ENCODE measurements around the gene PRG3.

The PRG3 gene, protein sequence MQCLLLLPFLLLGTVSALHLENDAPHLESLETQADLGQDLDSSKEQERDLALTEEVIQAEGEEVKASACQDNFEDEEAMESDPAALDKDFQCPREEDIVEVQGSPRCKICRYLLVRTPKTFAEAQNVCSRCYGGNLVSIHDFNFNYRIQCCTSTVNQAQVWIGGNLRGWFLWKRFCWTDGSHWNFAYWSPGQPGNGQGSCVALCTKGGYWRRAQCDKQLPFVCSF

DNA sequence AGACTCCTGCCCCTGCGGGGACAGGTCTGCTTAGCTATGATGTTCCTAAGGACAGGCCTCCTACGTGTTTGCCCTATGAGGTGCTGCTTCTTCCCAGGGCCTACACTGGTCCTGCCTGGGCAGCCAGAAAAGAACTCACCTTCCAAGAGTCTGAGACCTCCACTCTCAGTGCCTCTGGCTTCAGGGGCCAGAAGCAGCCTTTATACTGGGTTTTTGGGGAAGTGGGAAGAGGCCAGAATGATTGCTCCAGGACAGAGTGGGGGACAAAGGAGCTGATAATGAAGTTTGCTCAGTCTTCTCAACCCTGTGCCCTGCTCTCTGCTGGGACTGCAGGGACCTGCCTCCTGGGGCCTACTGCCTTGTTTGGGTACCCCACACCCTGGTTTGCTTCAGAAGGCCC is at the start of gene PRG3:
Gene PRG3 (minus strand): TSS at position 176 of the 400 bp plus-strand sequence. CDS start 442 bp downstream, outside the sequence.
- no peak for DNase-seq

DNA sequence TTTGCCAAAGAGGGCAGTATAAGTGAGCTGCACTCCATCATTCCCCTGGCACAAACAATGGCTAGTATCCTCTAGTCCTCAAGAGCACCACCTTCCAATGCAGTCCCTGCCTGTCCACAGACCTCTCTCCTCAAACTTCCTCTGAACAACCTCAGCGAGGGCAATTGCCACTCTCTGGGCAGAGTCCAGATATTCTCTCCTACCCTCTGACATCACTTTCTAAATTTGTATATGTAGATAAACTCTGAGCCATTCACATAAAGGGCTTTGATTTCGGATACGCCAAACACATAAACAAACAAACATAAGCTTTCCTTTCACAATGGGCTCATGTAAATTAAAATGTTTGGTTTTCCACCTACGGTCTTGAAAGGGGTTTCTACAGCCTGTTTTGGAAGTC is 49.0 kb upstream of the PRG3 start:
- DNase-seq = no peak

DNA sequence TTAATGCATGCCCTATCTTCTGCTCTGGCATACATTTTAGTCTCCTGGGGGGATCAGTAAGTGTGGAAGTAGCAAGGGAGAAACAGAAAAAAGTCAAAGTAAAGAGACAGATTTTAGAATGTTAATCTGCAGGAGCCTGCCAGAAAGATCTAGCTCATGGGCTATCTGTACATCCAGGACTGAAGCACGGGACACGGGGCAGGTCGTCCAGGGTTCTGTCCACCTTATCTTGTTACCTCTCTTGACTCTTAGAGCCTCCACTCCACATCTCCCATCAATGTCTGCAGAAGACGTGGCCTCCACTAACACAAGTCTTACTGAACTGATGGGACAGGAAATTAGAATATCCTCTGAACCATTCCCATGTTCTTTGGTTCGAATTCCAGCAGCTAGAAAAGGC is 47.7 kb upstream of the PRG3 start:
- DNase-seq = no peak

DNA sequence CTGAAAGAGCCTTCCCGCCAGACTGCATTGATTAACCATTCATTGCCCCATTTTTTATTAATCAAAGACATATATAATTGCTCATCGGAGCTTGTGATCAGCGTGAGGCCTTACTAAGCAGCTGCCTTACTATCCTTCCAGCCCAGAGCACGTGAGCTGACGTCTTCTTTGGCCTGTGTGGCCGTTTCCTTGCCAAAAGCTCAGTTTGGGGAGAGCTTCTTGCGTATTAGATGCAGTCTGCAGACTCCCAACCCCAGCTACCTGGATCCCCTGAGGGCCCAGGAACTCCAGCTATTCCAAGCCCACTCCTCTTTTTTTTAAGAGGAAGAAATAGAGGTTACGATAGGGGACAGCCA is 46.8 kb upstream of the PRG3 start:
- no peak for DNase-seq

DNA sequence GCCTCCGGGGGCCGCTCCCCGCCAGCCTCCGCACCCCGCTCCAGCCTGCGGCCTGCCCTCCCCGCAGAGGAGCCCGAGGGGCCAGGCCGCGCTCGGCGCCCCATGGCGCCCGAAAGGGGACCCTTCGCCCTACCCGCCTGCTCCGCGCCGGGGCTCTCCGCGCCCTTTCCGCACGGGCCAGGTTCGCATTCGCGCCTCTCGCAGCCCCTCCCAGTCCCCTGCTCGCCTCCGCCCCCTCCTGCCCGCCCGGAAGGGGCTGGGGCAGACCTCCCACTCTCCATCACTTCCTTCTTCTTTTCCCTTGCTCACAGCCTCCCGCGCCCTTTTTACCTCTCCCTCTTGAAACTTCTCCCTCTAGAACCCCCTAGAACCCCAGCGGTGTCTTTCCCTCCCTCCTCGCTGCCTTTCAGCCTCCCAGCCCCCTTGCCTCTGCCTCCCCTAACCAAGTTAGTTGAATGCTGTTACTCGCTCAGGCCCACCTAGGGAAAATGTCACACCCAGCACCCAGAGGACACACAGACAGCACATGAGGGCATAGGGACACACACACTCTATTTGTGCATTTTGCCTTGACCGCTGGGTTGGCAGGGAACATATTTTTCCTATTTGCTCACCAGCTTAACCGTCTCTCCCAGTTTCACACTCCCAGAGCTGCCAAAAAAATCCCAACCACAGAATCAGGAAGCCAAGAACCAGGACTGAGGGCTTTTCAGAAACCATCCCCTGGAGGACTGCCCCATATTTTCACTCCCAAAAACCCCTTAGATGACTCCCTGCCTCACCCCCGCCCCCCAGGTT is 46.2 kb upstream of the PRG3 start, which contains the start of gene SLC43A3:
Gene SLC43A3 (minus strand): TSS at position 193 of the 798 bp plus-strand sequence. CDS start 949 bp downstream, outside the sequence.
- no peak for DNase-seq

DNA sequence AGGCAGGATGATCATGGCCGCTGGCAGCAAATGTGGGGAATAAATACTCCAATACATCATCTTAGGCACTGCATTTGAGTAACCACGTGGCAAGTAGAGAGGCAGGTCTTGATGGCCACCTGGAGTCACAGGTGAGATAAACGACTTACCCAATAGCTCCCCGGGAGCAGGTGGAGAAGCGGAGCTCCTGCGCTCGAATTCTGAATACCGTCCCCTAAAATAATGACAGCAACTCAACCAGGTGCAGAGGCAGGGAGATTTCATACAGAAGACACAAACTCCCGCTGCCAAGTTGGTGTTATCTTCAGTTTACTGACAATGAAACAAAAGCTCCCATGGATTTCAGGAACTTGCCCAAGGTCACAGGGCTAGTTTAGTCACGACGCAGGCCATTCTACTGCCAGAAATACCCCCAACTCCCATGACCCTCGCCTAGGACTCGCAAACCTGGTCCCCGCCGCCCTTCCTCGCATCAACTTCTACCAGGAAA is 45.5 kb upstream of the PRG3 start:
- DNase-seq = no peak

DNA sequence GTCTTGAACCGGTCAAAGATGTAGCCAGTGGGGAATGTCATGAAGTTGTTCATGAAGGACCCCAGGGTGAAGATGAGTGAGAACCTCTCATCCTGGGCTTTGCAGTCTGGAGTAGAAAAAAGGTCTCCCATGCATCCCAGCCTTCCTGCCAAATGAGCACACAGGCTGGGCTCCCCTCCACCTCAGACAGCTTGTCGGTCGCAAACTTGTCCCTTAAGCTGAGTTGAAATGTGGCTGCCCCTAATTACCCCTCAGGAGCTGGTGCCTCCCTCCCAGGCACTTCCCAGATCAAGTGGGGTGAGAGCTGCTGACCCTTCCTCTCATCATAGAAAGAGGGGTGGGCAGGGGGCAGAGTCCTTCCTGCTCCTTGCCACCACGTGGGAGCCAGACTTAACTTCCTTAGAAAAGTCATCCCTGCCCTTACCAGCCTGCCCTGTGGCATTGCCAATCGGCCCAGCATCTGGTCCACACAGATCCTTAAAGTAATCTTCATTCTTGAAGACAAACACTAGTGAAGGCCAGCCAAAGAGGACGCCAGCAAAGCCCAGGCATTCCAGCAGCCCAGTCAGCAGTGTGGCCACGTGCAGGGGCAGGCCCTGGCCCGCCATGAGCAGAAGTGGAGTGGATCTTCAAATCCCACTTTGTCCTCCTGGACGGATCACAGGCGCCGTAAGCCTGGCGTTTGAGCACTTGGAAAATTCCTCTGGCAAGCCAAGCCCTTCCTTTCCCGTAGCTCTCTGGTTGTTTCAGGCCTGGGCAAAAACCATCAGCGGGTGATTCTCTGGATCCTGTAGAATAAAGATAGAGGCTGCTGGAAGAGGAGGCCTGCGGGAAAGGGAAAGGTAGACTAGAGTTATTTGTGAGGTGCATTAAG is 44.9 kb upstream of the PRG3 start:
- DNase-seq = no peak

DNA sequence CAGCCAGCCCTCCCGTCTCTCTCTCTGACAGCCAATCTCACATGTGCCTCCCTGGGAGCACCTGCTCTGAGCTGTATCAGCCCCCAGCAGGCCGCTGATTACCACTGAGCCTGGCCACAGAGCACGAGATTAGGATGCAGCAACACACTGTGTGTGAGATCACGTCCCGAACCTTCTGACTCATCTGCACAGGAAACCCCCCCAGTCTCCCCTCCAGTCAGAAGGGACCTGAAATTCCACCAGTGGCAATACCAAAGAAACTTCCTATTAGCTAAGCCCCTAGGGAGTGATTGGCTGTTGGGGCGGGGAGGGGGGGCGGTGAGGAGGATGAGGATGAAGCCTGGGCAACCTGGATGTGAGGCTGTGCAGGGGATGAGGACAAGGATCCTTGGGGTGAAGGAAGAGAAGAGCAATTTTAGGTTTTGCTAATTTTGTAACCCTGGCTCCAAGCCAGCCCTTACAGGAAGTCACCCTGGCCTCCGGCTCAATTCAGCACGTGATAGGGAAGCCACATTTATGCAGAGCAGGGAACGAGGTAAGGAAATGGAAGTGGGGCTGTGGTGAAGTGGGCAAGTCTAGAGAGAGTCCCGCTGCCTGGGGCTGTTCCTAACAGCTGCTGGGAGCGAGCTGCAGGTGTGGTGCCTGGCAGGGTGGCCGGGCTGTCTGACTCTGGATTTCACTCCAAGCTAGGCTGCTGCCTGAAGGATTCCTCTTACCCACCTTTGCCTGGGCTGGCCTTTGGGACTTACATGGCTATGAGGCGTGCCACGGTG is 44.0 kb upstream of the PRG3 start:
- no peak for DNase-seq

DNA sequence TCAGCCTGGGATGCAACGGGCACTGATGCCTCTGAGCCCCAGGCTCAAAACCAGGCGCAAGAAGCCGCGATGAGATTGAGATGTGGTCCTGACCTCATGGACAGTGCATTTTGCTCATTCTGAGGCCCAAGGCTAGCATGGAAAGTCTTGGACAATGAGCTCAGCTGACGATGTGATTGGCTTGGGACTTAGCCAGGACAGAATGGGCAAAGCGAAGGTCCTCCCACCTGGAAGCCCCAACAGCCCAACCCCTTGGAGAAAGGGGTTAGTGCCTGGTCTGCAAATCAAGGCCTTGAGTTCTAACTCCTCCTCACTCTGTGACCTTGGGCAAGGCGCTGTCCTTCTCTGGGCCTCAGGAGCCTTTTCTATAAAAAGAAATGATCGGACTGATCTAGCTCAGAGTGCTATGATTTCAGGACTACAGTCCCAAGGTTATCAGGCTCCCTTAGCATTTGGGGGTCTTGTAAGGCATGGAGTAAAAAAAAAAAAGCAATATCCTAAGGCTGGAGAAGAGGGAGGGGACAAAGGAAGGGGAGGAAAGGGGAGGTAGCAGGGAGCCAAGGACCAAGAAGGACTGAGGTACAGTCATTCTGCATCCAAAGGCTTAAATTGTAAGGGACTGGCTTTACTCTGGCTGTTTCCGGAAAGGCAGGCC is 43.3 kb upstream of the PRG3 start:
- no peak for DNase-seq

DNA sequence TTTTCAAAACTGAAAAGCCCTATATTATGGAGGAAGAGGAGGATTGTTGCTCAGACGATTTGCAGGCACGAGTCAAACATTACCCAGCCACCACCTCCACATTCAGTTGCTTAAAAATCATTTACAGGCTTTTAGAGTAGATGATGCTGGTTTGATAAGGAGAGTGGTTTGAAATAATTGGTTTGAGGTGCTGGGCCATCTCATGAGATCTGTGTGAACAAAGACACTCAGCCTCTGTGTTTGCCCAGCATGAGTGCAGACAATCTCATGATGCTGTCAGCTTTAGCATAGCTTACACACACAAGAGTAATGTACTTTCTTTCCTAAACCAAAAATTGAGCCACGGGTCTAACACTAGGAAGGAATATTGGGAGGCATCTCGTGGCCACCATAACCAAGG is 41.7 kb upstream of the PRG3 start:
- no peak for DNase-seq

DNA sequence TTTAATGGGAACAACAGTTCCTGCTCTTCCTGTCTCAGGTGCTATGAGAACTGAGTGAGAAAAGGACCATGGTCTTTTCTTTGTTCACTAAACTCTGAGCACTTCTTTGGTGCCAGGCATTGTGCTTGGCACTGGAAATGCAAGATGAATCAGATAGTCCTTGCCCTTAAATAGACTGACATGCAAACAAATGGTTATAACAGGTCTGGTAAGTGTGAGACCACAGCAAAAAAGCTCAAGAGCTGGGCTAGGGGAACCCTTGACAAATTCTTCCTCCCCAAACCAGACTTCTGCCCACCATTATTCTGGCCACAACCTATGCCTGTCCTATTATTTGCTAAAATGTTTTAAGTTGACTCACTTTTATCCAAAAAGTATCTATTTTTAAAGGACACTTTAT is 40.9 kb upstream of the PRG3 start:
- no peak for DNase-seq

DNA sequence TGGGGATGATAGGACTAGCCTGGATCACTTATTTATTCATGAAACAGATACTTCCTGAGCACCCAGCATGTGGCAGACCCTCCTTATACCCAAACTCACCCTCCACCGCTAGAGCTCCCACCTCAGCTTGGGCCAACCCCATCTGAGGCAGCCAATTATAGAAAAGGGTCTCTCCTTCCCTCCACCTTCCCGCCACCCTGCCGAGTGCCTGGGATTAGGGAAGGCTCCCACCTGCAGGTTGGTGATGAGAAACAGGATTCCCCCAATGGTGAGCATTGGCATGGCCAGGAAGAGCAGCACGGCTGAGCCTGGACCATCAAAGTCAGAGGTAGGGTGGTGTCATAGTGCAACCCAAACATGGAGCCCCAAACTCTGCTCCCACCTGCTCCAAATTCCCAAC is 40.1 kb upstream of the PRG3 start:
- no peak for DNase-seq

DNA sequence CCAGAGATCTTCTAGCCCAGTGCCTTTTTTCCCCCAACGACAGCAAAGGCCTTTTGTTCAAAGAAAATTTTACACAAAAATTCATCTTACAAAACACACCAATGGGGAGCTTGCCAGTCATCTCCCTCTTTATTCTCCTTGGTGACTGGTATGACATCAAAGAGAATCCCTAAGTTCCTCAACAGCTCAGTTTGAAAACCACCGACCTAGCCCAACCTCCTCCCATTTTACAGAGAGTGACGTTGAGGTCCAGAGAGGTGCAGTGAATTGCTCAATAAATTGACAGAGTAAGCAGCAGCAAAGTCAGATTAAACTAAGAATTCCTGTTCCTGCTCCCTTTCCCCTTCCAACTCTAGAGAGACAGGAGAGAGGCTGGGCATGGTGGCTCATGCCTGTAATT is 38.2 kb upstream of the PRG3 start:
- no peak for DNase-seq

DNA sequence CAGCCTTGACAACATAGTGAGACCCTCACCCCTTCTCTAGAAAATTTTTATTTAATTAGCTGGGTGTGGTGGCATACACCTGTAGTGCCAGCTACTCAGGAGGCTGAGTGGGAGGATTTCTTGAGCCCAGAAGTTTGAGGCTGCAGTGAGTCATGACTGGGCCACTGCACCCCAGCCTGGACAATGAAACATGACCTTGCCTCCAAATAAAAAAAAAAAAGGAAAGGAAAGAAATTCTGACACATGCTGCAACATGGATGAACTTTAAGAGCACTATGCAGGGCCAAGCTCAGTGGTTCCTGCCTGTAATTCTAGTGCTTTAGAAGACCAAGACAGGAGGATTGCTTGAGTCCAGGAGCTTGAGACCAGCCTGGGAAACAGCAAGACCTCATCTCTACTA is 37.2 kb upstream of the PRG3 start:
- DNase-seq = no peak

DNA sequence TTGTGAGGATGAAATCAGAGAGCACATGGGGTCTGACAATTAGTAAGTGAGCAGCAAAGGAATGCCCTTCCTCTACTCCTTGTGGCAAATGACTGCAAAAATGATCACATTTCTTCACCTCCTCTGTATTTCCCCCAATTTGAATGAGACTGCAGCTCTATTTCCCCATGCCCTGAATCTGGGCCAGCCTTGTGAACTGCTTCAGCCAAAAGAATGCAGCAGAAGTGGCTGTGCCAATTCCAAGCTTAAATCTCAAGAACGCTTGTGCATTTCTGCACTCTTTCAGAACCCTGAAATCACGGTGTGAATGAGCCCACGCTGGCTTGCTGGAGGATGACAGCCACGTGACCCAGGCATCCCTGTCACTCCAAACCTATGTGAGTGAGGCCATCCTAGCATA is 36.1 kb upstream of the PRG3 start:
- DNase-seq = no peak

DNA sequence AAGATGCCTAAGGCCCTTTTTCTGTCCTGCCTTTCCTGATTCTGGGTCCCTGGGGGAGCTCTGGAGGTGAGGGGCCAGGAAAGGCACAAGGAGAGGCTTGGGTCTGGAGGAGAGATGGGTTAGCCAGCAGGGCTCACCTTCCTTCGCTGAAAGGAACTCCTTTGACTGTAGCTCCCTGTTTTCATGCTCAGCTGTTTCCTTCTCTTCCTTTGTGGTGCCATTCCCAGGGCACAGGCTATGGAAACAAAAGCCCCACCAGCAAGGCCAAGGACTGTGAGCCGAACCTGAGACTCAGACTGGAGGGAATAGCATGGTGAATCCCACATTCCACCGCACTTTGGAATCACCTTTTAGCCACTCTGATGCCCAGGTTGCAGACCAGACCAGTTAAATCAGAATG is 35.5 kb upstream of the PRG3 start:
- no peak for DNase-seq

DNA sequence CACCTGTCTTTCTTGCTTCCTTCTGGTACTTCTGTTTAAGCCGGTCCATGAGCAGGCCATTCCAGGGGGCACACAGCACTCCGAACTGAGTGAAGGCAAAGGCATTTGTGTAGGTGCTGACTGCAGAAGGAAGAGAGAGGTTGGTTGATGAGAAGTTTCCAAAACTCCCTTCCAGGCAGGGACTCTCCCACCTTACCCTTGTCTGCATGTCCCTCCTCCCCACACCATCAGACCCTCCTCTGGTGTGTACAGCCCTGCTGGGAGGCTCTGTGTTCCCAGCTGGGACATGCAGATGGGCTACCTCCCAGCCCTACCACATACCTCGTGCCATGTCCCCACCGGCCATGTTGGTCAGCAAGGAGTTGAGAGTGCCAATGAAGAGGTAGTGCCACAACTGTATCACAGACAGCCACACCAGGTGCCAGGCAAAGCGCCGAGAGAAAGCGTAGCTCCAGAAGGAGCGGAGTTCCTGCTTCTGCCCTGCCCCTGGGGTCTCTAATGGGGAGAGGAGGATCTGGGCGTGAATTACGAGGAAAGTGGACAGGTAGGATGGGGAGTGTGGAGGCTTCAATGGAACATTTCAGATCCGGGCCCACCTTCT is 33.8 kb upstream of the PRG3 start:
- no peak for DNase-seq

DNA sequence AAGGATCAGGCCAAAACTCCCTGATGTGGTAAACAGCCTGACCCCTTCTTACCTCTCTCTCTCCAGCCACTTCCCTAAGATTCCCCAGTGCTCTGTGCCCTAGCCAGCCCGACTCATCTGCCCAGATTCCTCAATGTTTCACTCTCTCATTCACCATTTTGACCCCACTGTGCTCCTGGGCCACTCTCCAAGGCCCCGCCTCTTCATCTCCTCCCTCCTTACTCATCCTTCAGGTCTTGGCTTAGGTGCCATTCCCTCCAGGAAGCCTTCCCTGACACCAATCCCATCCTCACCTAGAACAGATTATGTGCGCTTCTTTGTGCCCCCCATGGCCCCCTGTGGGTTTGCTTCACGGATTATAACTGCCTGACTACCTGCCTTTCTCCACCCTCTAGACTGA is 32.7 kb upstream of the PRG3 start:
- DNase-seq = no peak

DNA sequence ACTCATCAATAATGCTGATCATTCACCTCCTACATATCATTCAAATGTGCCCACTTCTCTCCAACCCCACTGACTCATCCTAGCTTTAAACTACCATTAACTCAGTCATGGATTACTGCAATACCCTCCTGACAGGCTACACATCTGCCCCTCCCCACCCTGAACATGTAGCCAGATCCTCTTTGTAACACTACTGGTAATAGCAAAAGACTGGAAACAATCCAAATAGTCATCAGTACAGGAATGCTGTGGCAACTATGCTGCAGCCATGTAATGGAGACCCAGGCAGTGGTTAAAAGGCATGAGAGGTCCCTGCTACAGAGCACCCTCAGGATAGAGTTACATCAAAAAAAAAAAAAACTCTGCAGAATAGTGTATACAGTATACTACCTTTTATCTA is 29.3 kb upstream of the PRG3 start:
- no peak for DNase-seq

DNA sequence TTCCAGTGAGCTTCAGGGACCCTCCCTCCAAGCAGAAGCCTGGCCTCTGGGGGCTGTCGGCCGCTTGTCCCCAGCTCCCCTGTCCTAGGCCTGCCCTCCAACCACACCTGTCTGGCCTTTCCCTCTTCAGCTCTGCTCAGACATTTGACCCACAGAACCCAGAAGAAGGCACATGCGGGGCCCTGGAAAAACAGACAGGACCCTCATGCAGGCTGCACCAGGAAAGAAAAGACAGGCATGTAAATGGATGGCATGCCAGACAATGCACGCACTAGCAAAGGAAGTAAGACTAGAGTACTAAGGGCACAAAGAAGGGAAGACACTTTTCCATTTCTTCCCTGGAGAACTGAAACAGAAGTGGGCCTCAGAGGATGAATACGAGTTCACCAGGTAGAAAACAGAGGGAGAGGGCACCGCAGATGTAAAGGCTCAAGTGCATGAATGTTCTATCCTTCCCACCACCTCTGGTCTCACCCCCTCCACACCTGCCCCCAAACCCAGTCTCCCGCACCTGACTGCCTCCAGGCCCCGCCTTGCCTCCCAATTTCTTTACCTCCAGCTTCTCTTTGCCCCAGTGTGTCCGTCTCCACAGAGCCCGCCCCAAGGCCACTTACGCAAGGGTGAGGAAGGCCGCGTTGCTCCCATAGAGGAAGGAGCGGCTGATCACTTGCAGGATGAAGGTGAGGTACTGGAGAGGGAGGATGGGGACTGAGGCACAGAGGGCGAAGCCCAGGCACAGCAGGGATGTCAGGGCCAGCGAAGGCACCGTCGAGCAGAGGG is 28.6 kb upstream of the PRG3 start:
- DNase-seq = no peak

DNA sequence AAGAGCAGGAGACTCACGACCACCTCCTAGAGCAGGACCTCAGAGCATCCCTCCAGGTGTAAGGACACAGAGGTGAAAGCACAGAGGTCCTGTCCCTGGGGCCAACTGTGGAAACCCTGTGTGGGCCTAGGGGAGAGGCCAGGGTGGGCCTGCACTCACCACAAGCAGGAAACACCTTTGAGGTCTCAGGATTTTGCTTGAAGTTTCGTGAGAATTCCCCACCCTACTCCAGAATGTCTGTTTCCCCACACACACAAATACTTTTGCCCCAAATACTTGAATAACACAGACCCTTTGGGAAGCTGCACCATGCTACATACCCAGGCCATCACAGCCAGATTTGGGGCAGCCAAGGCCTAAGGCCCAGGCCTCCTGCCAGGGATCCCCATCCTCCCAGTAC is 27.8 kb upstream of the PRG3 start:
- DNase-seq = no peak

All from SHP77 (cell line).